ENCODE results near the gene FUT2. TPM values are rescaled to one million over a fixed set of nuclear protein-coding genes. Genes with fewer than 3 reads are reported as not detected.

The FUT2 gene
- polyA plus RNA-seq, 1 donor from 2014 or later: not detected

DNA sequence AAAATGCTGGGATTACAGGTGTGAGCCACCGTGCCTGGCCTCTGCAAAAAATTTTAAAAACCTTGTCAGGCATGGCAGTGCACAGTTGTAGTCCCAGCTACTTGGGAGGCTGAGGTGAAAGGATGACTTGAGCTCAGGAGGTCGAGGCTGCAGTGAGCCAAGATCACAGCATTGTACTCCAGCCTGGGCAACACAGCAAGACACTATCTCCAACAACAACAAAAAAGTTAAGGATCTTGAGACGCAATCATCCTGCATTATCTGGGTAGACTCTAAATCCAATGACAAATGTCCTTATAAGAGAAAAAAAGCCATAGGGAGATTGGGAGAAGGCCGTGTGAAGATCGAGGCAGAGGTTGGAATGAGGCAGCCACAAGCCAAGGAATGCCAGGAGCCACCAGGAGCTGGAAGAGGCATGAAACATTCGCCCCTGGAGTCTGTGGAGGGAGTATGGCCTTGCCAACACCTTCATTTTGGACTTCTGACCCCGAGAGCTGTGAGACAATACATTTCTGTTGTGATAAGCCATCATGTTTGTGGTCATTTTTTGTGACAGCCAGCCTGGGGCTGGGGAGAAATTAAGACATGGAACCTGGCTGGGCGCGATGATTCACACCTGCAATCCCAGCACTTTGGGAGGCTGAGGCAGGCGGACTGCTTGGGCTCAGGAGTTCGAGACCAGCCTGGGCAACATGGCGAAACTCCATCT is 44.6 kb upstream of the FUT2 start:
- Histone ChIP-seq H3K36me3 (ENCODE audit: insufficient read depth, low read length) (no peaks in the 10 kb centered on the region), H2AFZ (ENCODE audit: low read depth, low read length) (no peak overlapping the region), H3K9me2 (ENCODE audit: insufficient read depth, low read length) (no peaks in the 10 kb centered on the region), H3K27me3 (ENCODE audit: insufficient read depth, low read depth, low read length) (no peaks in the 10 kb centered on the region), H3K9me3 (ENCODE audit: low read length) (no peaks in the 10 kb centered on the region), H4K20me1 (ENCODE audit: insufficient read depth) (no peaks in the 10 kb centered on the region), H3F3A (ENCODE audit: insufficient read depth, low read length, poor library complexity, severe bottlenecking) (no peaks in the 10 kb centered on the region), H3K9ac (ENCODE audit: low read length) (no peak overlapping the region), H3K4me3 (ENCODE audit: low read length) (no peak overlapping the region), H3K27ac (ENCODE audit: low read length) (no peak overlapping the region), H3K79me2 (replicated peaks; ENCODE audit: insufficient read depth, low read length) (no peaks in the 10 kb centered on the region), H3K4me2 (ENCODE audit: low read length) (no peak overlapping the region)
- TF ChIP-seq POLR2AphosphoS5 (IDR thresholded peaks at IDR 0.05) (no peak), EZH2 (IDR thresholded peaks at IDR 0.05; ENCODE audit: borderline replicate concordance, insufficient read depth, low read length, poor library complexity, severe bottlenecking) (no peak), MXI1 (conservative IDR thresholded peaks at IDR 0.05; ENCODE audit: poor library complexity, severe bottlenecking) (no peak), RAD21 (conservative IDR thresholded peaks at IDR 0.05) (no peak), EP300 (conservative IDR thresholded peaks at IDR 0.05; ENCODE audit: poor library complexity, severe bottlenecking) (no peak), TAF1 (IDR thresholded peaks at IDR 0.05; ENCODE audit: low read depth) (no peak), SMC3 (conservative IDR thresholded peaks at IDR 0.05; ENCODE audit: poor library complexity) (no peak)
- TF ChIP-seq, protein P1, sequence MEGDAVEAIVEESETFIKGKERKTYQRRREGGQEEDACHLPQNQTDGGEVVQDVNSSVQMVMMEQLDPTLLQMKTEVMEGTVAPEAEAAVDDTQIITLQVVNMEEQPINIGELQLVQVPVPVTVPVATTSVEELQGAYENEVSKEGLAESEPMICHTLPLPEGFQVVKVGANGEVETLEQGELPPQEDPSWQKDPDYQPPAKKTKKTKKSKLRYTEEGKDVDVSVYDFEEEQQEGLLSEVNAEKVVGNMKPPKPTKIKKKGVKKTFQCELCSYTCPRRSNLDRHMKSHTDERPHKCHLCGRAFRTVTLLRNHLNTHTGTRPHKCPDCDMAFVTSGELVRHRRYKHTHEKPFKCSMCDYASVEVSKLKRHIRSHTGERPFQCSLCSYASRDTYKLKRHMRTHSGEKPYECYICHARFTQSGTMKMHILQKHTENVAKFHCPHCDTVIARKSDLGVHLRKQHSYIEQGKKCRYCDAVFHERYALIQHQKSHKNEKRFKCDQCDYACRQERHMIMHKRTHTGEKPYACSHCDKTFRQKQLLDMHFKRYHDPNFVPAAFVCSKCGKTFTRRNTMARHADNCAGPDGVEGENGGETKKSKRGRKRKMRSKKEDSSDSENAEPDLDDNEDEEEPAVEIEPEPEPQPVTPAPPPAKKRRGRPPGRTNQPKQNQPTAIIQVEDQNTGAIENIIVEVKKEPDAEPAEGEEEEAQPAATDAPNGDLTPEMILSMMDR (IDR thresholded peaks at IDR 0.05; ENCODE audit: poor library complexity, severe bottlenecking): no peak
- TF ChIP-seq, protein P2, sequence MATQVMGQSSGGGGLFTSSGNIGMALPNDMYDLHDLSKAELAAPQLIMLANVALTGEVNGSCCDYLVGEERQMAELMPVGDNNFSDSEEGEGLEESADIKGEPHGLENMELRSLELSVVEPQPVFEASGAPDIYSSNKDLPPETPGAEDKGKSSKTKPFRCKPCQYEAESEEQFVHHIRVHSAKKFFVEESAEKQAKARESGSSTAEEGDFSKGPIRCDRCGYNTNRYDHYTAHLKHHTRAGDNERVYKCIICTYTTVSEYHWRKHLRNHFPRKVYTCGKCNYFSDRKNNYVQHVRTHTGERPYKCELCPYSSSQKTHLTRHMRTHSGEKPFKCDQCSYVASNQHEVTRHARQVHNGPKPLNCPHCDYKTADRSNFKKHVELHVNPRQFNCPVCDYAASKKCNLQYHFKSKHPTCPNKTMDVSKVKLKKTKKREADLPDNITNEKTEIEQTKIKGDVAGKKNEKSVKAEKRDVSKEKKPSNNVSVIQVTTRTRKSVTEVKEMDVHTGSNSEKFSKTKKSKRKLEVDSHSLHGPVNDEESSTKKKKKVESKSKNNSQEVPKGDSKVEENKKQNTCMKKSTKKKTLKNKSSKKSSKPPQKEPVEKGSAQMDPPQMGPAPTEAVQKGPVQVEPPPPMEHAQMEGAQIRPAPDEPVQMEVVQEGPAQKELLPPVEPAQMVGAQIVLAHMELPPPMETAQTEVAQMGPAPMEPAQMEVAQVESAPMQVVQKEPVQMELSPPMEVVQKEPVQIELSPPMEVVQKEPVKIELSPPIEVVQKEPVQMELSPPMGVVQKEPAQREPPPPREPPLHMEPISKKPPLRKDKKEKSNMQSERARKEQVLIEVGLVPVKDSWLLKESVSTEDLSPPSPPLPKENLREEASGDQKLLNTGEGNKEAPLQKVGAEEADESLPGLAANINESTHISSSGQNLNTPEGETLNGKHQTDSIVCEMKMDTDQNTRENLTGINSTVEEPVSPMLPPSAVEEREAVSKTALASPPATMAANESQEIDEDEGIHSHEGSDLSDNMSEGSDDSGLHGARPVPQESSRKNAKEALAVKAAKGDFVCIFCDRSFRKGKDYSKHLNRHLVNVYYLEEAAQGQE (IDR thresholded peaks at IDR 0.05; ENCODE audit: borderline replicate concordance): no peak

DNA sequence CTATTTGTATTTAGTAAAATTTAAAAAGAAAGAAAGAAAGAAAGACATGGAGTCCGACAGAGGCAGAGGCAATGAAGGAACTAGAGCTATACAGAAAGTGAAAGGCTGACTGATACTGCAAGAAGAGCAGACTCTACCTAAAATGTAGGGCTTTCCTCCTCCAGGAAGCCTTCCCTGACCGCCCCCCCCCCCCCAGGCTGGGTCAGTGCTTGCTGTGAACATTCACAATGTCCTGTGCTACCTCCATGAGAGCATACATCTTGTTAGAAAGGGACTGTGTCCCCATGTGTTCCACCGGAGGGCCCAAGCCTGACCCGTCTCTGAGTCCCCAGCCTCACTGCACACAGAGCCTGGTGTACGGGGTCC is 44.1 kb upstream of the FUT2 start:
- Histone ChIP-seq H4K20me1 (ENCODE audit: insufficient read depth) (no peaks in the 10 kb centered on the region), H3K4me2 (ENCODE audit: low read length) (no peak overlapping the region), H3K79me2 (replicated peaks; ENCODE audit: insufficient read depth, low read length) (no peaks in the 10 kb centered on the region), H3K36me3 (ENCODE audit: insufficient read depth, low read length) (no peaks in the 10 kb centered on the region), H3K27ac (ENCODE audit: low read length) (no peak overlapping the region), H3K9me2 (ENCODE audit: insufficient read depth, low read length) (no peaks in the 10 kb centered on the region), H3K9me3 (ENCODE audit: low read length) (no peaks in the 10 kb centered on the region), H3F3A (ENCODE audit: insufficient read depth, low read length, poor library complexity, severe bottlenecking) (no peaks in the 10 kb centered on the region), H3K27me3 (ENCODE audit: insufficient read depth, low read depth, low read length) (no peaks in the 10 kb centered on the region), H3K9ac (ENCODE audit: low read length) (no peak overlapping the region), H2AFZ (ENCODE audit: low read depth, low read length) (no peak overlapping the region), H3K4me3 (ENCODE audit: low read length) (no peak overlapping the region)
- TF ChIP-seq EZH2 (IDR thresholded peaks at IDR 0.05; ENCODE audit: borderline replicate concordance, insufficient read depth, low read length, poor library complexity, severe bottlenecking) (no peak), SMC3 (conservative IDR thresholded peaks at IDR 0.05; ENCODE audit: poor library complexity) (no peak), POLR2AphosphoS5 (IDR thresholded peaks at IDR 0.05) (no peak), TAF1 (IDR thresholded peaks at IDR 0.05; ENCODE audit: low read depth) (no peak), MXI1 (conservative IDR thresholded peaks at IDR 0.05; ENCODE audit: poor library complexity, severe bottlenecking) (no peak), EP300 (conservative IDR thresholded peaks at IDR 0.05; ENCODE audit: poor library complexity, severe bottlenecking) (no peak), RAD21 (conservative IDR thresholded peaks at IDR 0.05) (no peak)
- TF ChIP-seq, protein P2 (IDR thresholded peaks at IDR 0.05; ENCODE audit: borderline replicate concordance): no peak
- TF ChIP-seq, protein P1 (IDR thresholded peaks at IDR 0.05; ENCODE audit: poor library complexity, severe bottlenecking): no peak

Measured in neural cell (in vitro differentiated cells).